GM20000 (cell line): Measurements from ENCODE around the gene ABCB11.
"Not testable (repeated sequence)": the region's sequence is repeated elsewhere in the genome, so short reads cannot be mapped to it uniquely, and the experiment has no call there.

ENCODE experiments used
- DNase-seq: peaks from one replicate; pipeline ENCODE4 v3.0.0; 2012; ENCODE audit warnings: low spot score
- CTCF ChIP-seq: IDR thresholded peaks from 2 replicates; pipeline ENCODE4 v1.5.1; 2012; ENCODE audit warnings: mild to moderate bottlenecking, control low read depth; ENCODE audit errors: extremely low read depth, missing control alignments

ABCB11 gene

GRCh38 chr2:168889635-168890005 lies 141.5 kb downstream of the ABCB11 start:
- DNase-seq: no peak
- TF ChIP-seq CTCF: no peak

GRCh38 chr2:168884975-168885374 lies 146.1 kb downstream of the ABCB11 start:
- no peak for DNase-seq

GRCh38 chr2:168882163-168882562 lies 149.0 kb downstream of the ABCB11 start:
- DNase-seq: not testable (repeated sequence)

More at GRCh38 chr2:168884975-168885374, 146.1 kb downstream of the ABCB11 start:
- no peak for TF ChIP-seq CTCF

- no peak for TF ChIP-seq CTCF
- no peak for DNase-seq
Observed at GRCh38 chr2:168874368-168875054, 156.6 kb downstream of the ABCB11 start.

- not testable (repeated sequence) for DNase-seq
Observed at GRCh38 chr2:168870824-168871223, 160.3 kb downstream of the ABCB11 start.
